GM18873 (cell line): ENCODE measurements around the gene CDH22.

Source experiments
- ATAC-seq: cut with Tn5 transposase; IDR thresholded peaks from one replicate; pipeline ENCODE4 v1.9.1; 2021; ENCODE audit warnings: mild to moderate bottlenecking, moderate library complexity, moderate number of reproducible peaks; ENCODE audit not compliant: unreplicated experiment, low FRiP score

The CDH22 gene

GRCh38 chr20:46344488-46345162, 36.3 kb upstream of the CDH22 start:
- ATAC-seq: no peak

DNA sequence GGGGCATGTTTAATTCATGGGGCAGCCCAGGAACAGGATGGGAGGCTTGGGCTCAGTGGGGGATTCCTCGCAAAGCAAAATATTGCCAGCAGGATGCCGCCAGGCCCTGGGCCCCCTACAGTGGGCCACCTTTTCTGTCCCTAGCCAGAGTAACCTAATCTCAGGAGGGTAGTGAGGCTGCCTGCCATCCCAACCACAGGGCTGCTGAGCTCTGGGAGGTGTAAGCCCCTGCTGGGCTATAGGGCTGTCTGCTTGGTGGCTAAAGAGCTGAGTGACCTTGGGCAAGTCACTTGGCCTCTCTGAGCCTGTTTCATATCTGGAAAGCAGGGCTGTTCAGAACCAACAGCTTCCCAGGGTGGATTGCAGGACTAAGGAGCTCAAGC, 35.7 kb upstream of the CDH22 start:
- no peak for ATAC-seq

- no peak for ATAC-seq
Measured at GRCh38 chr20:46343348-46343974, 35.2 kb upstream of the CDH22 start.

- no peak for ATAC-seq
Measured at GRCh38 chr20:46342451-46343347, 34.4 kb upstream of the CDH22 start.

DNA sequence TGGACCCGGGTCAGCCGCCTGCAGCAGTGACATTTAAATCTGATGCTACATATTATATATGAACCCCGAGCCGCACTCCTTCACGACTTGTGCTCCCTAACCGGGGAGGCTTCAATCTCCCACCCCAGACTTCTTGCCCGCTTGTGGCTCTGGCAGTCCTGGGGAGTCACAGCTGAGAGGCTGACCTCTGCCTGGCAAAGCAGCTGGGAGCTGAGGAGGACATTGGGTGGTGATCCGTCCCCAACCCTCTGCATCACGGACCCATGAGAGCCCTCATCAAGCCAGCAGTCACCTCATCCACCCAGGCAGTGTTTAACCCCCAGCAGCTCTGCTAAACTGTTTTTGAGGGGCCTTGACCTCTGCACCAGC, 33.7 kb upstream of the CDH22 start:
- no peak for ATAC-seq

- ATAC-seq: no peak
Measured at GRCh38 chr20:46341074-46342009, 33.0 kb upstream of the CDH22 start.

GRCh38 chr20:46339037-46339436, 30.7 kb upstream of the CDH22 start:
- ATAC-seq: no peak

- no peak for ATAC-seq
Measured at GRCh38 chr20:46336735-46337134, 28.4 kb upstream of the CDH22 start.

- ATAC-seq: no peak
Measured at GRCh38 chr20:46334303-46334904, 26.1 kb upstream of the CDH22 start.

GRCh38 chr20:46333161-46333991, 25.1 kb upstream of the CDH22 start:
- no peak for ATAC-seq

- no peak for ATAC-seq
Measured at GRCh38 chr20:46332373-46333160, 24.3 kb upstream of the CDH22 start.

DNA sequence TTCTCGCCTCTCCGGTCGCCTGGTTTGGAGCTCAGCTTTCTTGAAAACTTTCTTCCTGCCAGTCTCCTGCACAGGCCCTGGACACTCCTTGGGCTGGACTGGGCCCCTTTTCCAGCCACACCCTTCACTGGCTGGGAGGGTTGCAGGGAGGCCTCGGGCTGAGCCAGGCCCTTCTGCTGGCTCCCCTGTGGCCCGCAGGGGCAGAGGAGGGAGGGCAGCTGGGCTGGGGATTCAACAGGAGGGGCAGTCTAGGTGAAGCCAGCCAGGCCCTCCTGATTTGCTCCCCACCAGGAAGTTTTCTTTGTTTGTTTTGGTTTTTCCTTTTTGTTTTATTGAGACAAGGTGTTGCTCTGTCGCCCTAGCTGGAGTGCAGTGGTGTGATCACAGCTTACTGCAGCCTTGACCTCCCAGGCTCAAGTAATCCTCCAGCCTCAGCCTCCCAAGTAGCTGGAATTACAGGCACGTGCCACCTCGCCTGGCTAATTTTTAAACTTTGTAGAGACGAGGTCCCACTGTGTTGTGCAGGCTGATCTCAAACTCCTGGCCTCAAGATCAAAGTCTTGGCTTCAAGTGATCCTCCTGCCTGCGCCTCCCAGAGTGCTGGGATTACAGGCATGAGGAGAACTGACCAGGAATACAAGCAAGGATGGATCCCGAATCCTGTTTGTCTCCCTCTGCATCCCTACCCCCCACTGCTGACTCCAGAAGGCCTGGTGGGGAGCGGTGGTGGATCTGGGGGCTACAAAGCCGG, 23.5 kb upstream of the CDH22 start:
- ATAC-seq: no peak

GRCh38 chr20:46330831-46331371, 22.6 kb upstream of the CDH22 start:
- no peak for ATAC-seq

GRCh38 chr20:46330072-46330763, 21.9 kb upstream of the CDH22 start:
- ATAC-seq: no peak

GRCh38 chr20:46328200-46328882, 20.0 kb upstream of the CDH22 start:
- no peak for ATAC-seq

DNA sequence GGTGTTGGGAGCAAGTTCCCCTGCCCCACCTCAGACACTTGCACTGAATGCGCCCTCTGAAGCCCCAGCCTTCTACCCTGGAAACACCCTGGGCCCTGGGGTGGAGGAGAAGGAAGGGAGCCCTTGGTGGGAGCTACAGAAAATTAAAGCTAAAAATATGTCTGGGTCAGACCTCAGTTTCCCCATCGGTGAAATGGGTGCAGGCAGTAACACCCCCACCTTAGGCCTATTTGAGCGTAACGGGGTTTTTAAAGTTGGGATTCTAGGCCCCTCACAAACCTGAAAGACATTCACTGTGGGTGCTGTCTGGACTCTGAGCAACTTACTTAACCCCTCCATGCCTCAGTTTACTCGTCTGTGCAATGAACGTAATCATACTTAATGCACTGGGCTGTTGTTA, 19.3 kb upstream of the CDH22 start:
- no peak for ATAC-seq
